HL-60 (cell line): ENCODE measurements around the gene ACSF3.

Experiments
- DNase-seq, 2 experiments: peaks; one replicate each; pipeline ENCODE4 v3.0.0-alpha.2; 2010 to 2020; ENCODE audit warnings: low read depth in 1 of 2, low spot score in 1 of 2
- H3K27ac ChIP-seq: fragments of 250-450 bp; sonication (Bioruptor Pico); replicated peaks from 2 replicates; pipeline ENCODE4 v1.5.1; 2020; ENCODE audit warnings: mild to moderate bottlenecking, moderate library complexity
- H3K27me3 ChIP-seq: fragments of 250-450 bp; sonication (Bioruptor Pico); 2 replicates; pipeline ENCODE4 v1.5.1; 2021; ENCODE audit warnings: mild to moderate bottlenecking, moderate library complexity; ENCODE audit not compliant: insufficient read depth, poor library complexity, severe bottlenecking
- H3K4me3 ChIP-seq: replicated peaks from 2 replicates; pipeline ENCODE4 v1.5.1; 2011; ENCODE audit warnings: mild to moderate bottlenecking, control low read depth, low read length; ENCODE audit not compliant: insufficient read depth
- GABPA ChIP-seq: IDR thresholded peaks from 2 replicates; pipeline ENCODE4 v1.6.1; 2012; ENCODE audit warnings: low read depth
- POLR2AphosphoS5 ChIP-seq: IDR thresholded peaks from 2 replicates; pipeline ENCODE4 v1.6.1; 2012; ENCODE audit warnings: low read depth
- SPI1 ChIP-seq: IDR thresholded peaks from 2 replicates; pipeline ENCODE4 v1.6.1; 2012; ENCODE audit warnings: low read depth, mild to moderate bottlenecking, borderline replicate concordance
- TF ChIP-seq, protein P1 (sequence below): IDR thresholded peaks from 2 replicates; pipeline ENCODE4 v1.6.1; 2012; ENCODE audit warnings: low read depth; ENCODE audit not compliant: insufficient replicate concordance
- TF ChIP-seq, protein P2 (sequence below): IDR thresholded peaks from one replicate; pipeline ENCODE4 v1.5.1; 2011; ENCODE audit warnings: low read length, control low read depth, inconsistent platforms; ENCODE audit not compliant: insufficient read depth

Gene ACSF3

DNA sequence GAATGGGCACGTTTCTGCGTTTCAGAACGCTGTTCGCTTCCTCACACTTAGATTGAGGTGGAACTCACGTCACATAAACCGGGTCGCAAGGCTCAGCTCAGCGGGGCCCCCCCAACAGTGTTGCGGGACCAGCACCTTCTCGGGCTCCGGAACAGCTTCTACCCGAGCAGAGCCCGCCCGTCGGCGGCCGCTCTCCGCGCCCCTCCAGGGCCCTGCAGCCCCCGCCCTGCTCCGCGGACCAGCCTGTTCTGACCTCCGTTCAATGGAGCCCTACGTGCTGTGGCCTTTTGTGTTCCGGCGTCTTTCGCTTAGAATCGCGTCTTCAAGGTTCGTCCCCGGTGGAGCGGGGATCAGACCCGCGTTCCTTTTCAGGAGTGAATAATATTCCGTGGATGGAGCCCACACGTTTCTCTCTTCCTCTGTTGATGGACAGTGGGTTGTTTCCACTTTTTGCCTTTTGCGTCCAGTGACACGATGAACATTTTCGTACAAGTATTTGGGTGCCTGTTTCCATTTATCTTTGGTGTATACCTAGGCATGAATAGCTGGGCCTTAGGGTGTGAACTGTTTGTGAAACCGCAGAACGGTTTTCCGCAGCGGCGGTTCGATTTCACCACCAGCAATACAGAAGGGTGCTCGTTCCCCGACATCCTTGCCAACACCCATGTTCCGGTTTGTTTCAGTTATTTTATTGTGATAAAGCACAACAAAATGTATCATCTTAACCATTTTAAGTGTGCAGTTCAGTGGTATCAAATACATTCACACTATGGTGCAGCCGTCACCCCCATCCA is 109.0 kb downstream of the ACSF3 start:
- Histone ChIP-seq H3K27ac (no peak overlapping the region), H3K4me3 (no peak overlapping the region), H3K27me3 (no peaks in the 10 kb centered on the region)
- no peak for DNase-seq
- TF ChIP-seq SPI1 (no peak), GABPA (no peak), POLR2AphosphoS5 (no peak)
- TF ChIP-seq, protein P1, sequence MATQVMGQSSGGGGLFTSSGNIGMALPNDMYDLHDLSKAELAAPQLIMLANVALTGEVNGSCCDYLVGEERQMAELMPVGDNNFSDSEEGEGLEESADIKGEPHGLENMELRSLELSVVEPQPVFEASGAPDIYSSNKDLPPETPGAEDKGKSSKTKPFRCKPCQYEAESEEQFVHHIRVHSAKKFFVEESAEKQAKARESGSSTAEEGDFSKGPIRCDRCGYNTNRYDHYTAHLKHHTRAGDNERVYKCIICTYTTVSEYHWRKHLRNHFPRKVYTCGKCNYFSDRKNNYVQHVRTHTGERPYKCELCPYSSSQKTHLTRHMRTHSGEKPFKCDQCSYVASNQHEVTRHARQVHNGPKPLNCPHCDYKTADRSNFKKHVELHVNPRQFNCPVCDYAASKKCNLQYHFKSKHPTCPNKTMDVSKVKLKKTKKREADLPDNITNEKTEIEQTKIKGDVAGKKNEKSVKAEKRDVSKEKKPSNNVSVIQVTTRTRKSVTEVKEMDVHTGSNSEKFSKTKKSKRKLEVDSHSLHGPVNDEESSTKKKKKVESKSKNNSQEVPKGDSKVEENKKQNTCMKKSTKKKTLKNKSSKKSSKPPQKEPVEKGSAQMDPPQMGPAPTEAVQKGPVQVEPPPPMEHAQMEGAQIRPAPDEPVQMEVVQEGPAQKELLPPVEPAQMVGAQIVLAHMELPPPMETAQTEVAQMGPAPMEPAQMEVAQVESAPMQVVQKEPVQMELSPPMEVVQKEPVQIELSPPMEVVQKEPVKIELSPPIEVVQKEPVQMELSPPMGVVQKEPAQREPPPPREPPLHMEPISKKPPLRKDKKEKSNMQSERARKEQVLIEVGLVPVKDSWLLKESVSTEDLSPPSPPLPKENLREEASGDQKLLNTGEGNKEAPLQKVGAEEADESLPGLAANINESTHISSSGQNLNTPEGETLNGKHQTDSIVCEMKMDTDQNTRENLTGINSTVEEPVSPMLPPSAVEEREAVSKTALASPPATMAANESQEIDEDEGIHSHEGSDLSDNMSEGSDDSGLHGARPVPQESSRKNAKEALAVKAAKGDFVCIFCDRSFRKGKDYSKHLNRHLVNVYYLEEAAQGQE: no peak
- TF ChIP-seq, protein P2, sequence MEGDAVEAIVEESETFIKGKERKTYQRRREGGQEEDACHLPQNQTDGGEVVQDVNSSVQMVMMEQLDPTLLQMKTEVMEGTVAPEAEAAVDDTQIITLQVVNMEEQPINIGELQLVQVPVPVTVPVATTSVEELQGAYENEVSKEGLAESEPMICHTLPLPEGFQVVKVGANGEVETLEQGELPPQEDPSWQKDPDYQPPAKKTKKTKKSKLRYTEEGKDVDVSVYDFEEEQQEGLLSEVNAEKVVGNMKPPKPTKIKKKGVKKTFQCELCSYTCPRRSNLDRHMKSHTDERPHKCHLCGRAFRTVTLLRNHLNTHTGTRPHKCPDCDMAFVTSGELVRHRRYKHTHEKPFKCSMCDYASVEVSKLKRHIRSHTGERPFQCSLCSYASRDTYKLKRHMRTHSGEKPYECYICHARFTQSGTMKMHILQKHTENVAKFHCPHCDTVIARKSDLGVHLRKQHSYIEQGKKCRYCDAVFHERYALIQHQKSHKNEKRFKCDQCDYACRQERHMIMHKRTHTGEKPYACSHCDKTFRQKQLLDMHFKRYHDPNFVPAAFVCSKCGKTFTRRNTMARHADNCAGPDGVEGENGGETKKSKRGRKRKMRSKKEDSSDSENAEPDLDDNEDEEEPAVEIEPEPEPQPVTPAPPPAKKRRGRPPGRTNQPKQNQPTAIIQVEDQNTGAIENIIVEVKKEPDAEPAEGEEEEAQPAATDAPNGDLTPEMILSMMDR: no peak
